Measurements from ENCODE around the gene CHD6.

DNA sequence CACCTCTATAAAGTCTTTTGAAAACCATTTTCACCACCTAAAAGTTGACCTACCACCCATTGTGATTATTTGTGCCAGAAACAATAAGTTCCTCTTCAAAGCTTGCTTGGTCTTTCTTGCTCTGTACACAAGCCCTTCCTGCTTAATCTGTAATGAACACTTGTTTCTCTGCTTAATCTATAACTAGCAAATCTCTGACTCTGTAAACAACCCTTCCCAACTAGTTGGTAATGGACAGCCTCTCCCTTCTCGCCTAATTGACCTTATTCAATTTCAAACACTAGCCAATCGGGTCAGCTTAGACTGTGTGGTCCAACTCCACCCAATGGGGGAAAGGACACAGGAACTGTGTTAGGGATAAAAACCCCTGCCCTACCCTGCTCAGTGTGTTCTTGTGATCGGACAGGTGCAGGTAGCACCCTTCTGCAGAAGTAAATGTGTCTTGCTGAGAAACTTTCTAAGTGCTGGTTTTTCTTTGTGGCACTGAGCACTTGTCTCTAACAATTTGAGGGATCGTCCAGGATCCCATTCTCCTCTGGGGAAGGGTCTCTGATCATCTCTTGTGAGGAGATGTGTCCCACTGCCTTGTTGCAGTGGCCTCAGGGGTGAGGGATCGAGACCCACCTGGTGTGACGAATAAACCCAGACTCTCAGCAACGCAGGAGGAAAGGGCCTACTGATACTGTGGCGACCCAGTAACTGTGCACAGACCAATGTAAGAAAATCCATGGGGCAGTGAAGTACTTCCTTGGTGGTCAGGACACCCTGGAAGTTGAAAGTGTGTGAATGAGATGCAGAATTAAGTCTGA lies 23.5 kb downstream of the CHD6 start:
- TF ChIP-seq ZNF670 (tag by site-specific recombination; IDR thresholded peaks at IDR 0.05; ENCODE audit: low read depth) (no peak), HOXD13 (CRISPR knock-in tag; IDR thresholded peaks at IDR 0.05; ENCODE audit: borderline replicate concordance) (no peak), ZEB2 (tag by site-specific recombination; IDR thresholded peaks at IDR 0.05) (no peak), ZBTB1 (tag by site-specific recombination; IDR thresholded peaks at IDR 0.05) (no peak)
- TF ChIP-seq, protein P1, sequence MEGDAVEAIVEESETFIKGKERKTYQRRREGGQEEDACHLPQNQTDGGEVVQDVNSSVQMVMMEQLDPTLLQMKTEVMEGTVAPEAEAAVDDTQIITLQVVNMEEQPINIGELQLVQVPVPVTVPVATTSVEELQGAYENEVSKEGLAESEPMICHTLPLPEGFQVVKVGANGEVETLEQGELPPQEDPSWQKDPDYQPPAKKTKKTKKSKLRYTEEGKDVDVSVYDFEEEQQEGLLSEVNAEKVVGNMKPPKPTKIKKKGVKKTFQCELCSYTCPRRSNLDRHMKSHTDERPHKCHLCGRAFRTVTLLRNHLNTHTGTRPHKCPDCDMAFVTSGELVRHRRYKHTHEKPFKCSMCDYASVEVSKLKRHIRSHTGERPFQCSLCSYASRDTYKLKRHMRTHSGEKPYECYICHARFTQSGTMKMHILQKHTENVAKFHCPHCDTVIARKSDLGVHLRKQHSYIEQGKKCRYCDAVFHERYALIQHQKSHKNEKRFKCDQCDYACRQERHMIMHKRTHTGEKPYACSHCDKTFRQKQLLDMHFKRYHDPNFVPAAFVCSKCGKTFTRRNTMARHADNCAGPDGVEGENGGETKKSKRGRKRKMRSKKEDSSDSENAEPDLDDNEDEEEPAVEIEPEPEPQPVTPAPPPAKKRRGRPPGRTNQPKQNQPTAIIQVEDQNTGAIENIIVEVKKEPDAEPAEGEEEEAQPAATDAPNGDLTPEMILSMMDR (tag by site-specific recombination; IDR thresholded peaks at IDR 0.05), result no peak
- TF ChIP-seq, protein P2, sequence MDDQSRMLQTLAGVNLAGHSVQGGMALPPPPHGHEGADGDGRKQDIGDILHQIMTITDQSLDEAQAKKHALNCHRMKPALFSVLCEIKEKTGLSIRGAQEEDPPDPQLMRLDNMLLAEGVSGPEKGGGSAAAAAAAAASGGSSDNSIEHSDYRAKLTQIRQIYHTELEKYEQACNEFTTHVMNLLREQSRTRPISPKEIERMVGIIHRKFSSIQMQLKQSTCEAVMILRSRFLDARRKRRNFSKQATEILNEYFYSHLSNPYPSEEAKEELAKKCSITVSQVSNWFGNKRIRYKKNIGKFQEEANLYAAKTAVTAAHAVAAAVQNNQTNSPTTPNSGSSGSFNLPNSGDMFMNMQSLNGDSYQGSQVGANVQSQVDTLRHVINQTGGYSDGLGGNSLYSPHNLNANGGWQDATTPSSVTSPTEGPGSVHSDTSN (CRISPR knock-in tag; IDR thresholded peaks at IDR 0.05), result no peak
